ENCODE results near the gene CAD.

Gene CAD

GRCh38 chr2:27198627-27199026 is 18.5 kb upstream of the CAD start:
- no peaks in the 10 kb centered on the region for H3K9me3 ChIP-seq (ENCODE audit: insufficient read depth, low read depth, low read length)
- TF ChIP-seq CTCF (conservative IDR thresholded peaks at IDR 0.05; ENCODE audit: low read length) (no peak), EZH2phosphoT487 (IDR thresholded peaks at IDR 0.05; ENCODE audit: borderline replicate concordance) (no peak)
- H3F3A ChIP-seq (ENCODE audit: low read depth), result no peaks in the 10 kb centered on the region
- no peaks in the 10 kb centered on the region for H4K20me1 ChIP-seq (ENCODE audit: insufficient read depth, low read length, poor library complexity, severe bottlenecking)
- H3K4me1 ChIP-seq (ENCODE audit: insufficient read depth, low read length, poor library complexity, severe bottlenecking), result no peaks in the 10 kb centered on the region
- H3K4me2 ChIP-seq (ENCODE audit: low read depth, low read length, poor library complexity, severe bottlenecking), result no peak overlapping the region
- H2AFZ ChIP-seq (ENCODE audit: low read length), result no peak overlapping the region
- H3K4me3 ChIP-seq (ENCODE audit: low read length, poor library complexity, severe bottlenecking), result no peak overlapping the region
- no peak overlapping the region for H3K9ac ChIP-seq (ENCODE audit: low read depth, low read length, poor library complexity, severe bottlenecking)
- no peaks in the 10 kb centered on the region for H3K79me2 ChIP-seq (ENCODE audit: insufficient read depth, low read length)
- H3K9me2 ChIP-seq (replicated peaks; ENCODE audit: low read depth, low read length), result no peaks in the 10 kb centered on the region
- peaks cover 29% of the 10 kb centered on the region; the same call in 1 of the 2 replicates for H3K36me3 ChIP-seq (ENCODE audit: insufficient read depth, low read length)
- H3K27me3 ChIP-seq (ENCODE audit: insufficient read depth, low read length, poor library complexity, severe bottlenecking), result no peaks in the 10 kb centered on the region

GRCh38 chr2:27199241-27199640 is 17.9 kb upstream of the CAD start:
- H3K4me3 ChIP-seq (ENCODE audit: low read length, poor library complexity, severe bottlenecking), result no peak overlapping the region
- H3K79me2 ChIP-seq (ENCODE audit: insufficient read depth, low read length), result no peaks in the 10 kb centered on the region
- H3K4me2 ChIP-seq (ENCODE audit: low read depth, low read length, poor library complexity, severe bottlenecking), result no peak overlapping the region
- no peak overlapping the region for H2AFZ ChIP-seq (ENCODE audit: low read length)
- H3F3A ChIP-seq (ENCODE audit: low read depth), result no peaks in the 10 kb centered on the region
- H3K9ac ChIP-seq (ENCODE audit: low read depth, low read length, poor library complexity, severe bottlenecking), result no peak overlapping the region
- TF ChIP-seq CTCF (conservative IDR thresholded peaks at IDR 0.05; ENCODE audit: low read length) (no peak), EZH2phosphoT487 (IDR thresholded peaks at IDR 0.05; ENCODE audit: borderline replicate concordance) (no peak)
- H3K4me1 ChIP-seq (ENCODE audit: insufficient read depth, low read length, poor library complexity, severe bottlenecking), result no peaks in the 10 kb centered on the region
- no peaks in the 10 kb centered on the region for H3K9me2 ChIP-seq (replicated peaks; ENCODE audit: low read depth, low read length)
- no peaks in the 10 kb centered on the region for H4K20me1 ChIP-seq (ENCODE audit: insufficient read depth, low read length, poor library complexity, severe bottlenecking)
- H3K27me3 ChIP-seq (ENCODE audit: insufficient read depth, low read length, poor library complexity, severe bottlenecking), result no peaks in the 10 kb centered on the region
- peaks cover 34% of the 10 kb centered on the region; the same call in 1 of the 2 replicates for H3K36me3 ChIP-seq (ENCODE audit: insufficient read depth, low read length)
- no peaks in the 10 kb centered on the region for H3K9me3 ChIP-seq (ENCODE audit: insufficient read depth, low read depth, low read length)

GRCh38 chr2:27201675-27202074 is 15.5 kb upstream of the CAD start:
- Histone ChIP-seq H3K4me3 (ENCODE audit: low read length, poor library complexity, severe bottlenecking) (no peak overlapping the region), H3F3A (ENCODE audit: low read depth) (no peaks in the 10 kb centered on the region), H3K4me1 (ENCODE audit: insufficient read depth, low read length, poor library complexity, severe bottlenecking) (no peaks in the 10 kb centered on the region), H4K20me1 (ENCODE audit: insufficient read depth, low read length, poor library complexity, severe bottlenecking) (no peaks in the 10 kb centered on the region), H3K9ac (ENCODE audit: low read depth, low read length, poor library complexity, severe bottlenecking) (no peak overlapping the region), H3K9me3 (ENCODE audit: insufficient read depth, low read depth, low read length) (no peaks in the 10 kb centered on the region), H3K9me2 (replicated peaks; ENCODE audit: low read depth, low read length) (no peaks in the 10 kb centered on the region), H2AFZ (ENCODE audit: low read length) (no peak overlapping the region), H3K36me3 (ENCODE audit: insufficient read depth, low read length) (peaks cover 53% of the 10 kb centered on the region; the same call in 1 of the 2 replicates), H3K4me2 (ENCODE audit: low read depth, low read length, poor library complexity, severe bottlenecking) (no peak overlapping the region), H3K79me2 (ENCODE audit: insufficient read depth, low read length) (no peaks in the 10 kb centered on the region), H3K27me3 (ENCODE audit: insufficient read depth, low read length, poor library complexity, severe bottlenecking) (no peaks in the 10 kb centered on the region)
- TF ChIP-seq EZH2phosphoT487 (IDR thresholded peaks at IDR 0.05; ENCODE audit: borderline replicate concordance), result no peak
- TF ChIP-seq CTCF (conservative IDR thresholded peaks at IDR 0.05; ENCODE audit: low read length), result no peak
